Glutamatergic neuron (in vitro differentiated cells): Measurements from ENCODE around the gene GPR149. TPM values are rescaled to one million over a fixed set of nuclear protein-coding genes. Genes with fewer than 3 reads are reported as not detected.

Experiments
- DNase-seq: peaks from one replicate; pipeline ENCODE4 v3.0.0; 2022
- H3K27ac Mint-ChIP-seq: one replicate; pipeline ENCODE4 v1.8.0; 2020; ENCODE audit warnings: mild to moderate bottlenecking, mixed read lengths, inconsistent platforms; ENCODE audit not compliant: unreplicated experiment
- H3K27me3 Mint-ChIP-seq: one replicate; pipeline ENCODE4 v1.8.0; 2020; ENCODE audit warnings: mild to moderate bottlenecking, moderate library complexity, mixed read lengths, inconsistent platforms; ENCODE audit not compliant: unreplicated experiment
- H3K36me3 Mint-ChIP-seq: one replicate; pipeline ENCODE4 v1.8.0; 2020; ENCODE audit warnings: mild to moderate bottlenecking, mixed read lengths, inconsistent platforms; ENCODE audit not compliant: unreplicated experiment
- H3K4me1 Mint-ChIP-seq: one replicate; pipeline ENCODE4 v1.8.0; 2020; ENCODE audit warnings: mild to moderate bottlenecking, low read depth, mixed read lengths, inconsistent platforms; ENCODE audit not compliant: unreplicated experiment
- H3K4me3 Mint-ChIP-seq: one replicate; pipeline ENCODE4 v1.8.0; 2020; ENCODE audit warnings: mild to moderate bottlenecking, mixed read lengths, inconsistent platforms; ENCODE audit not compliant: unreplicated experiment
- H3K9me3 Mint-ChIP-seq: one replicate; pipeline ENCODE4 v1.8.0; 2020; ENCODE audit warnings: mild to moderate bottlenecking, moderate library complexity, mixed read lengths, inconsistent platforms; ENCODE audit not compliant: unreplicated experiment
- total RNA-seq: library from RNA; stranded (reverse); fragmentation: NEBNext Ultra II Directional; extraction: Animal tissue kit (Norgen Biotek cat#: 25700); gene quantifications from one replicate; pipeline ENCODE4 v1.2.1, GENCODE V29; 2021; ENCODE audit not compliant: unreplicated experiment
- TF ChIP-seq, protein P1 (sequence below): fragments of 200-600 bp; sonication (generic); IDR thresholded peaks from one replicate; pipeline ENCODE4 v1.5.0; 2021; ENCODE audit not compliant: partially characterized antibody, unreplicated experiment

The GPR149 gene
- total RNA-seq, 1 donor from 2014 or later, result 0.25 TPM

DNA sequence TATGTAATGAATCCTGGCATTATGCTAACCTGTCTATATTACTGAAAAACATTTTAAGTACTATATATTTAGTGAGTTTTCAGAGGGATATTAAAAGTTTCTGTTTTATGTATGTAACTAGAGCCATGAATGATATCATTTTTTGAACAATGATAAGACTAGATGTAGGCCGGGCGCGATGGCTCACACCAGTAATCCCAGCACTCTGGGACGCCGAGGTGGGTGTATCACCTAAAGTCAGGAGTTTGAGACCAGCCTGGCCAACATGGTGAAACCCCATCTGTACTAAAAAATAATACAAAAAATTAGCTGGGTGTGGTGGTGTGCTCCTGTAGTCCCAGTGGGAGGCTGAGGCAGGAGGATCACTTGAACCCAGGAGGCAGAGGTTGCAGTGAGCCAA, 139.8 kb downstream of the GPR149 start:
- Mint-ChIP-seq H3K4me1 (no peaks in the 10 kb centered on the region), H3K4me3 (no peak overlapping the region), H3K27ac (no peak overlapping the region), H3K27me3 (no peaks in the 10 kb centered on the region), H3K9me3 (no peaks in the 10 kb centered on the region), H3K36me3 (no peaks in the 10 kb centered on the region)
- DNase-seq, result no peak
- TF ChIP-seq, protein P1, sequence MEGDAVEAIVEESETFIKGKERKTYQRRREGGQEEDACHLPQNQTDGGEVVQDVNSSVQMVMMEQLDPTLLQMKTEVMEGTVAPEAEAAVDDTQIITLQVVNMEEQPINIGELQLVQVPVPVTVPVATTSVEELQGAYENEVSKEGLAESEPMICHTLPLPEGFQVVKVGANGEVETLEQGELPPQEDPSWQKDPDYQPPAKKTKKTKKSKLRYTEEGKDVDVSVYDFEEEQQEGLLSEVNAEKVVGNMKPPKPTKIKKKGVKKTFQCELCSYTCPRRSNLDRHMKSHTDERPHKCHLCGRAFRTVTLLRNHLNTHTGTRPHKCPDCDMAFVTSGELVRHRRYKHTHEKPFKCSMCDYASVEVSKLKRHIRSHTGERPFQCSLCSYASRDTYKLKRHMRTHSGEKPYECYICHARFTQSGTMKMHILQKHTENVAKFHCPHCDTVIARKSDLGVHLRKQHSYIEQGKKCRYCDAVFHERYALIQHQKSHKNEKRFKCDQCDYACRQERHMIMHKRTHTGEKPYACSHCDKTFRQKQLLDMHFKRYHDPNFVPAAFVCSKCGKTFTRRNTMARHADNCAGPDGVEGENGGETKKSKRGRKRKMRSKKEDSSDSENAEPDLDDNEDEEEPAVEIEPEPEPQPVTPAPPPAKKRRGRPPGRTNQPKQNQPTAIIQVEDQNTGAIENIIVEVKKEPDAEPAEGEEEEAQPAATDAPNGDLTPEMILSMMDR, result no peak

Other genes with a start within 250 kb of the GPR149 start
- gene DHX36, start 105.7 kb downstream of the GPR149 start, total RNA-seq, result 147 TPM